Measurements from ENCODE around the gene TBC1D8.
"Not testable (repeated sequence)": the region's sequence is repeated elsewhere in the genome, so short reads cannot be mapped to it uniquely, and the experiment has no call there.

The TBC1D8 gene

DNA sequence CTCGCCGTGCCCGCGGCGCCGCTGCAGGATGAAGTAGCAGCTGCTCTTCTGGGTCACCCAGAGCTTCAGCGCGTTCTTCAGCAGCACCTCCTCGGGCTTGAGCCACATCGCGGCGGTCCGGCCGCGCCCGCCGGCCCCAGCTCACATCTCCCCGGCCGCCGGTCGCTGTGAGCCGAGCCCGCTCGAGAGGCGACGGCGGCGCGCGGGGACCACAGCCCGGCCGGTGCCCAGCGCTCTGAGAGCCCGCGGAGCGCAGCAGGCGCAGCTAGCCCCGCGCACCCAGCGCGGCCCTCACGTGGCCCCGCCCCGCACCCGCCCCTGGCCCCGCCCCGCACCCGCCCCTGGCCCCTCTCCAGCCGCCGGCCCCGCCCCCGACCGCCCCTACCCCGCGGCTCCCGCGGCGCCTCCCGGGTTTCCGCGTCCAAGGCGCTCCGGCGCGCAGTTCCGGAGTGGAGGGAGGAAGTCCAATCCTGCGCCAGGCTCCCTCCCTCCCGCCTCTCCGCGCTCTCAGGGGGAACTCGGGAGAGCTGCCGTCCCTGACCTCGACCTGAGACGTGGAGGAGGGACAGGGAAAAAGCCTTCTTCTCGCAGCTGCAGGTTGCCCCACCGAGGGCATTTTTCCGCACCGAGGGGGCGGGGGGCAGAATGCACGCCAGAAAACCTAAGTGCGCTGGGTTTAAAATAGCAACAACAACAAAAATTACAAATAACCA is at the start of gene TBC1D8:
Gene TBC1D8 (minus strand): TSS at position 237 of the 713 bp plus-strand sequence. CDS start 129 bp downstream, at position 108.
- no peak for DNase-seq (ENCODE audit: low spot score)

DNA sequence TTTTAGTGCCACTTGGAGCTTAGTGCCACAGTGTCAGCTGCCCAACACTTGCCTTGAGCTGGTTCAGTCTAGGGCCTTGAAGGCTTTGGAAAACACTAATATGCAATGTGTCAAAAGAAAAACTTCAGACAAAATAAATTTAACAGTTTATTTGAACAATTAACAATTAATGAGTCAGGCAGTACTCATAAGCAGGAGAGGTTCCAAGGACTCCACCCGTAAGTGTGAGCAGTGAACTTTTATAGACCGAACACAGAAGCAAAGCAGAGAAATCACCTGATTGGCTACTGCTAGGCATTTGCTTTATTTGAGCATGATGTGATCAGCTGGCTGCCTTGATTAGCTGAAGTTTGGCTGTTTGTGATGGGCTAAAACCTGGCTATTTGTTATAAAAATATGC is 49.5 kb upstream of the TBC1D8 start:
- DNase-seq (ENCODE audit: low spot score), result no peak

DNA sequence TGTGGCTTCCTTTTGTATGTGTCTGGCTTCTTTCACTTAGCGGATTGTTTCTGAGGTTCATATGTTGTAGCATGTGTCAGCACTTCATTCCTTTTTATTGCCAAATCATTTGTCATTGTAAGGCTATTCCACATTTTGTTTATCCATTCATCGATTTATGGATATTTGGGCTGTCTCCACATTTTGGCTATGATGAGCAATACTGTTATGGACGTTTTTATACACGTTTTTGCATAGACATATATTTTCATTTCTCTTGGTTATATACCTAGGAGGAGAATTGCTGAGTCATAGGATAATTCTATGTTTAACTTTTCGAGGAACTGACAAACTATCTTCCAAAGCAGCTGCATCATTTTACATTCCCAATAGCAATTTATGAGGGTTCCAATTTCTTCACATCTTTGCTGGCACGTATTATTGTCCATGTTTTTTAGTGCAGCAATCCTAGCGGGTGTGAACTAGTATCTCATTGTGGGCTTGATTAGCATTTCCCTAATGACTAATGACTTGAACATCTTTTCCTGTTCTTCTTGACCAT is 48.1 kb upstream of the TBC1D8 start:
- no peak for DNase-seq (ENCODE audit: low spot score)

DNA sequence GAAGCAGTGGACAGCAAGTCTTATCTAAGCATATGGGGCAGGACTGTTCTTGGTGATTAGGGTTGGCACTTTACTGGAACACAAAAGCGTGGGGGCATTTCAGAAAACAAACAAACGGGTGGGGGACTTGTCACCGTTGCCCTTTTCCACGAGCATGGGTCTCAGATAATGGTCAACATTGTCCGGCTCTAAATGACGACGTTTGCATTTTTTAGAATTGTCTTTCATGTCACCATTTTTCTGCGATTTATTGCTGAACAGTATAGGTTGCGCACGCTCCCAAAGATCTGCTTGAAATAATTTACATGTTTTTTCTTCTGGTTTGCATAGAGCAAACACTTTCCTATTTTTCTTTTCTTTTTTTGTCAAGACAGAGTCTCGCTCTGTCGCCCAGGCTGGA is 46.6 kb upstream of the TBC1D8 start:
- no peak for DNase-seq (ENCODE audit: low spot score)

DNA sequence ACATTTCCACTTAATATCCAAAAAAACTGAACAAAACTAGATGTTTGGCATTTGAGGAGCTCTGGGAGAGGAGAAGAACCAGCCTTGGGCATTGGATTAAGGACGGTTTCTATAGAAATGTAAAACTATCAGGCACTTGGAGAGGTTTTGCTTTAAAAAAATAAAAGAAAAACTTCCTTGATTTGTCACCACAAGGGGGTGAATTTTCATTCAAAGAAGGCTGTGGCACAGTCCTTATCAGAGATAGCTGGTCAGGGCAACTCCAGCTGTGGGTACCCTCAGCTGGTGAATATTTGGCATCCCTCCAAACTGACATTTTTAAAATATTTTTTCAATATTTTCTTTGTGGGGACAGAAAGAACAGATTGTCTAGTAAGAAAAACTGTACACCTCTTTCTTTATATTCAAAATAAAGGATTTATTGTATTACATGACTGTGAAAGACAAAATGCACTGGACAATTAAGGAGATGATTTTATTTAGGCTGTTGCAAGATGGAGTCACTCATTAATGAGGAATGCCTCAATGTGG is 46.1 kb upstream of the TBC1D8 start:
- peak; percentile 13 for DNase-seq (ENCODE audit: low spot score)

DNA sequence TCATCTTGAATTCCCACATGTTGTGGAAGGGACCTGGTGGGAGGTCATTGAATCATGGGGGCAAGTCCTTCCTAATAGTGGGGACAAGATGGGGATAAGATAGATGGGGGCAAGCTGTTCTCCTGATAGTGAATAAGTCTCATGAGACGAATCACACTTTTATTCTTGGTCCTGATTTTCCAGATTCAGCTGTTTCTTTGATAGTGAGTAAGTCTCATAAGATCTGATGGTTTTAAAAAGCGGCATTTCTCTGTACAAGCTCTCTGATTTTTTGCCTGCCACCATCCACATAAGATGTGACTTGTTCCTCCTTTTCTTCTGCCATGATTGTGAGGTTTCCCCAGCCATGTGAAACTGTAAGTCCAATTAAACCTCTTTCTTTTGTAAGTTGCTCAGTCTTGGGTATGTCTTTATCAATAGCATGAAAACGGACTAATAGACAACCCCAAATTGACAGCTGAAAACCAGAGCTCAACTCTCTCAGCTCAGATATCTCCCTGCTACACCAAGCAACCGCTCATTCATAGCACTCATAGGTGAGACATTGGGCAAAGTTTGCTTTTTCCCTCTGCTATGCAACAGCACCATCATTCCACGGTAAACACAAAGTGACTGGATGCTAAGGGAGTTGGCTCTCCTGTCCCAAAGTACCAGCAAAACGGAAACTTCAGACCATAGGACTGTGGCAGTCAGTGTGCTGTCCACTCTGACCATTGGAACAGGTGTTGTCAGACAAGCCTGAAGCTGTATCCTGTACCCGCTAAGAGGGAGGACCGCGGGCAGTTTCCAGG is 44.9 kb upstream of the TBC1D8 start:
- no peak for DNase-seq (ENCODE audit: low spot score)

DNA sequence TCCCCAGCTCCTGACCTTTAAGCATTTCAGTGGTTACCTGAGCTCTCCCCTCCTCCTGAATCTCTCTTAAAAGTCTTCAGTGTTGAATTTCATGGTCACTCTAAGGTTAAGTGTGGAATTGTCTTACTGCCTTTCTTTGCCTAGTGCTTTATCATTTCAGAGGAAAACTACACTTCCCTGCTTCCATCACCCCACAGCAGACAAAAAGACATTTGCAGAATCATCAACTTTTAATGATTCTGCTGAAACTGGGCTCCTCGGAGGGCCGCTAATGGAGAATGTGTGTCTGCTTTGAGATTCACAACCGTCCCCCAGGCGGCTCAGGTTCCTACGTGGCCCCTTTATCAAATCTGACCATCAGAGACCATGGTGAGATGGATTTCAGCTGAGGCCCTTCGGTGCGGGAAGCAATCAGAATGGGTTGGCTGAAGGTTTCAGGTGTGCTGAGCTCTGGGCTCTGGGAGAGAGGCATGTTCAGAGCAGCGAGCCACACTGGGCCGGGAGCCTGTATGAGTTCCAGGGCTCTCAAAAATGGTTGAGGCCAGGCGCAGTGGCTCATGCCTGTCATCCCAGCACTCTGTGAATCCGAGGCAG is 41.9 kb upstream of the TBC1D8 start:
- DNase-seq (ENCODE audit: low spot score), result no peak

DNA sequence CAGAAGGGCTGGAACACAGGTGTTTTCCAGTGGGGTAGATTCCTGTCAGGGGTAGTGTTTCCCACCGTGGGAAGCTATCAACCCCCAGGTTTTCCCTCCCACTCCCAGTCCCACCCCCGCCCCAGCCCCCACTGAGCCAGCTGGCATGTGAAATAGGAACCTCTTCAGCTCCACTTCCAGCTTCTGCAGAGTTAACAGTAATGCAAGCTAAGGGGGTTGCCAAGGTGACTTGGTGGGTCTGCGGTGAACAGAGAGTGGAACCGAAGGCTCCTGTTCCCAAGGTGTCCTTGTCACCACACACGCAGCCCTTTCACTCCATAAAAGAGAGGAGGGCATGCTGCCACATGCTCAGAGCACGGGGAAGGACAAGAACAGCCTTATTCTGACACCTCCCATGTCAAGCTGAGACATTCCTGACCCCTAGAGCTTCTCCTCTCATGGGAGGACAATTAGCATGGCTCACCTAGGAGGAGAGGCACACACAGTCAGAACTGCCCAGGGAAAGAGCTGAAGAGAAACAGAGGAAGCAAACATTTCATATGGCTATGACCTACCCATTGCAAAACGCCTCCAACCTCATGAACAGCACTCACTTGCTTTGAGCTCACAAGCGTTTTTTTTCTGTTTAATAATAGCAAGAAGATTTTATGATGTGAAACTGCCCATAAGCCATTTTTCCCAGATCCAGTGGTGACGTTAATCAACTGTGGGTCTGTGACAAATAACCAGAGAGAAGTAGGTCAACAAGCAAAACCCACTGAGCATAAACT is 39.8 kb upstream of the TBC1D8 start:
- no peak for DNase-seq (ENCODE audit: low spot score)

DNA sequence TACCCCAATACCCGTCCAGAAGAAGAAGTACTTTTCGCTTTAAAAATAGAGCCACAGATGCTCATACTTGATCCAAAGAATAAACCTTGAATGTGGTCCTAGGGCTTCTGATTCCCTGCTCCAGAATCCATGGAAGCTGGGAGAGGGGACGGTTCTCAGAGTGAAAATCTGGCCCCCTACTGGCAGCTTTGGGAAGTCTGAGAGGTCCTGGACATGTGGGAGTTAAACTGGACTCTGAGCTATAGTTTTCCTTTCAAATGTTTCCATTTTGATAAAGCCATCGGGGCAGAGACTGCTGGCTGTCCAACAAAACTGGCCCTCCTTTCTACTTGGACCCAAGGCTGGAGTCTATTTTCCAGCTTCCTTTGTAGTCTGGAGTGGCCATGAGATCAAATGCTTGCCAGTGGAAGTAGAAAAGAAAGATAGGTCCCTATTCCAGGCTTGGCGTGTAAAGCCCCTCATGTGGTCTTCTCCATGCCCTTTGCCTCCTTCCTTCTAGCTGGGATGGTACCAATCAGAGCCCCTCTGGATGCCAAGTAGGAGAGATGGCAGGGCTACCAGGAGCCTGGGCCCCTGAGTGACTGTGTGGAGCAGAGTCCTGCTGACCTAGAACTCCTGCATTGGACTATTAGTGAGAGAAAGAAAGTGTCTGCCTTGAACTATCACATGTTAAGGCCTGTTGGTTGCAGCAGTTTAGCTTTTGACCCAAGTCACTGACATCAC is 37.7 kb upstream of the TBC1D8 start:
- no peak for DNase-seq (ENCODE audit: low spot score)

DNA sequence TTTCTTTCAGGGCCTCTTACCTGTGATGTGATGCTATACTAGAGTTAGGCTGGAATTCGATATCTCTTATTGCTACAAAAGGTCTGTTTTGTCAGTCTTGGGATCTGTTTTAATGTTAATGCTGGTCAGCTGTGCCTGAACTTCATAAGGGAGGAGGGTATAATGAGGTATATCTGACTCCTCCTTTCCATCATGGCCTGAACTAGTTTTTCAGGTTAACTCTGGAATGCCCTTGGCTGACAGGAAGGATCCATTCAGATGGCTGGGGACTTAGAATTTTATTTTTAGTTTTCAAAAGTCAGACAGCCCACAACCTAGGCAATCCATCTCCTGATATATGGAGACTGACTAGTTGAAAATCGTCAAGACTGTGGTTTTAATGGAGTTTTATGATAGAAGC is 35.9 kb upstream of the TBC1D8 start:
- DNase-seq (ENCODE audit: low spot score), result no peak

DNA sequence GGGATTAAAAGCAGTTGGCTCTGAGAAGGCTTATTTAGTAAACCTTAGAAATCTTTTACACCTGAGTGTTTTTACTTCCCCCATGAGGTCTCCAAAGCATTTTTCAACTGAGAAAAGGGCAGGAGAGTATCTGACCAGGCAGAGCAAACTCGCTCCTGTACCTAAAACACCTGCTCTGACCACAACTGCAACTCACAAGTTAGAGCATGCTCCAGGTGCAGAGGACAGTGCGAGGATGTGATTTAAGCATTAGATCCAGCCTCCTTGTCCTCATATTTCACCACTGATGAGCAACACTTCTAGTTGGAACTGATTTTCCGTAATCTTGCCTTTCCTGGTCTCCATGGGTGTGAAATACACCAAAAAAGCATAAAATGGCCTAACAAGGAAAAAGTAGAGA is 34.5 kb upstream of the TBC1D8 start:
- no peak for DNase-seq (ENCODE audit: low spot score)

DNA sequence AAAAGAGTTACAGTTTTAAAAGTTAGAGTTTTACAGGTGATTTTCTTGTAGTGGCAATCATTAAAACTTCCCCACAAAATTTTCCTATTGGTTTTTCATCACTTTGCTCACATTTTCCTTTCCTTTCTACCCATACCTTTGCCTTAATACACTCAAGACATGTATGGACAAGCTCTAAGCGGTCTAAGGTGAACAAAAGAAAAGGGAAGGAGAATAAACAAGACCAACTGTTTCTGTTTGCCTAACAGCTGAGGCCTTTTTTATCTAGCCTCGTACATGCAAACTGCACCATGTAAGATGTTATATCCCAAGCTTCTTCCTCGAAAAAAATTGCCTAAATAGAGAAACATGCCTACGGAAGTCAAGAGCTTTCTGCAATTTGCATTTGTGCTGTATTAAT is 33.9 kb upstream of the TBC1D8 start:
- DNase-seq (ENCODE audit: low spot score), result no peak

DNA sequence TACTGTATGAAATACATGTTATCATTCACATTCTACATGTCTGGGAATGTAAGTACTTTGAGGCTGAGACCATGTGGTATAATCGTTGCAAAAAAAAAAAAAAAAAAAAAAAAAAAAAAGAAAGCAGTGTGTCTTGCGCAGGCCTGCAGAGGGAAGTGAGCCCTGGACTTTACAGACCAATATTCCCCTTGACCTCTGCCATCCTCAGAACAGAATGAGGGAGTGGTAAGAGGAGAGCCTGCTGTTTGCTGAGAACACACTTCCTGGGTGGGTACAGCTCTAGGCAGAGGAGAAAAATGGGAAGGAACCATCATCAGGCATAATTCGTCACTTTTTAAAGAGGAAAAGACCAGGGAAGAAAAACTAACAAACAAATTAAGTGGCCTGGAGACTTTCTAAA is 28.8 kb upstream of the TBC1D8 start:
- no peak for DNase-seq (ENCODE audit: low spot score)

DNA sequence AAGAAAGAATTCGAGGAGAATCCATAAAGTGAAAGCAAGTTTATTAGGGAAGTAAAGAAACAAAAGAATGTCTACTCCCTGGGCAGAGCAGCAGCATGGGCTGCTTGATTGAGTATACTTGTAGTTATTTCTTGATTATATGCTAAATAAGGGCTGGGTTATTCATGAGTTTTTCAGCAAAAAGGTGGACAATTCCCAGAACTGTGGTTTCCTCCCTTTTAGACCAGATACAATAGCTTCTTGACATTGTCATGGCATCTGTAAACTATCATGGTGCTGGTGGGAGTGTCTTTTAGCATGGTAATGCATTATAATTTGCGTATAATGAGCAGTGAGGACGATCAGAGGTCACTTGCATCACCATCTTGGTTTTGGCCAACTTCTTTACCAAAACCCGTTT is 25.6 kb upstream of the TBC1D8 start:
- no peak for DNase-seq (ENCODE audit: low spot score)

DNA sequence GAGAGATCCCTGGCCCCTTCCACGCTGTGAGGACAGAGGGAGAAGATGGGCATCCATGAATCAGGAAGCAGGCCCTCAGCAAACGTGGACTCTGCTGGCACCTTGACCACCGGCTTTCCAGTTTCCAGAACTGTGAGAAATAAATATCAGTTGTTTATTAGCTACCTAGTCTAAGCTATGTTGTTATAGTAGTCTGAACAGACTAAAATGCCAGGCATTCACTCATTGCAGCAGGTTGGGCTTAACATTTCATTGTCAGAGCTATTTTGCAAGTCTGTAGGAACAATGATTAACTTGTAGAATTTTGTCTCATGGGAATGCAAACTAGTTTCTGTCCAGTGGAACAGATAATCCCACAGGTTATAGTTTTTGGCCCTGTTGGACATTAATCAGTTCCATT is 24.8 kb upstream of the TBC1D8 start:
- no peak for DNase-seq (ENCODE audit: low spot score)

DNA sequence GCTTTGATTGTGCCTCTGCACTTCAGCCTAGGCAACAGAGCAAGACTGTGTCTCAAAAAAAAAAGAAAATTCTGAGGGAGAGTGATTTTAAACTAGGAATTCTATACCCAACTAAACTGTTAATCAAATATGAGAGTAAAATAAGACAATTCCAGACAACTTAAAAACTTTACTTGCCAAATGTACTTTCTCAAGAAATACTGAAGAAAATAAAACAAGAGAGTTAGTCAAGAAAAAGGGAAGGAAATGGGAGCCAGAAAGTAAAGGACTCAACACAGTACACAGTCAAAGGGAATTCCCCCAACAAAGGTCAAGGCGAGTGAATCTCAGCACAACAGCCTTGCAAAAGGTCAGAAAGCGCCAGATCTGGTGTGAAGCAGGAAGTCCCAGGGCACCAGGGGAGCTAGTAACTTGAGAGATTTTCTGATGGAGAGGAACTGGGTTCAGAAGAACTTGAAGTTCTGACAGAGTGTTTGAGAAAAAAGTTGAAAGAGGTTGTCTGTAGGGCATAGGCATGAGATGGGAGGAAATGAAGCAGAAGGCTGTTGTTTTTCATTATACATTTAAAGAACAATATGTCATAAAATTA is 22.6 kb upstream of the TBC1D8 start:
- no peak for DNase-seq (ENCODE audit: low spot score)

DNA sequence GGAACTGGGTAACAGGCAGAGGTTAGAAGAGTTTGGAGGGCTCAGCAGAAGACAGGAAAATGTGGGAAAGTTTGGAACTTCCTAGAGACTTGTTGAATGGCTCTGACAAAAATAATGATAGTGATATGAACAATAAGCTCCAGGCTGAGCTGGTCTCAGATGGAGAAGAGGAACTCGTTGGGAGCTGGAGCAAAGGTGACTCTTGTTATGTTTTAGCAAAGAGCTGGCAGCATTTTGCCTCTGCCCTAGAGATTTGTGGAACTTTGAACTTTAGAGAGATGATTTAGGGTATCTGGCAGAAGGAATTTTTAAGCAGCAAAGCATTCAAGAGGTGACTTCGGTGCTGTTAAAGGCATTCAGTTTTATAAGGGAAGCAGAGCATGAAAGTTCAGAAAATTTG is 18.6 kb upstream of the TBC1D8 start:
- DNase-seq (ENCODE audit: low spot score), result not testable (repeated sequence)

DNA sequence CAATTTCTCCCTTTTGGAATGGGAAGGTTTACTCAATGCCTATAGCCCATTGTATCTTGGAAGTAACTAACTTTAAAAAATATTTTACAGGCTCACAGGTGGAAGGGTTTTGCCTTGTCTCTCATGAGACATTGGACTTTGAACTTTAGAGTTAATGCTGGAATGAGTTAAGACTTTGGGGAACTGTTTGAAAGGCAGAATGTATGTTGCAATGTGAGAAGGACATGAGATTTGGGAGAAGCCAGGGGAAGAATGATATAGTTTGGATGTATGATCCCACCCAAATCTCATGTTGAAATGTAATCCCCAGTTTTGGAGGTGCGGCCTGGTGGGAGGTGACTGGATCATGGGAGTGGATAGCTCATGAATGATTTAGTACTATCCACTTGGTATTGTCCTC is 17.5 kb upstream of the TBC1D8 start:
- no peak for DNase-seq (ENCODE audit: low spot score)

DNA sequence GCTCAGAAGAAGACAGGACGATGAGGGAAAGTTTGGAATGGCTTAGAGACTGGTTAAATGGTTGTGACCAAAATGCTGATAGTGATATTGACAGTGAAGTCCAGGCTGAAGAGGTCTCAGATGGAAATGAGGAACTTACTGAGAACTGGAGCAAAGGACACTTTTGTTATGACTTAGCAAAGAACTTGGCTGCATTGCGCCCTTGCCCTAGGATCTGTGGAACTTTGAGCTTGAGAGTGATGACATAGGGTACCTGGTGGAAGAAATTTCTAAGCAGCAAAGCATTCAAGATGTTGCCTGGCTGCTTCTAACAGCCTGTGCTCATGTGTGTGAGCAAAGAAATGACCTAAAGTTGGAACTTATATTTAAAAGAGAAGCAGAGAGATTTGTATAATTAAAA is 16.4 kb upstream of the TBC1D8 start:
- DNase-seq (ENCODE audit: low spot score), result not testable (repeated sequence)

DNA sequence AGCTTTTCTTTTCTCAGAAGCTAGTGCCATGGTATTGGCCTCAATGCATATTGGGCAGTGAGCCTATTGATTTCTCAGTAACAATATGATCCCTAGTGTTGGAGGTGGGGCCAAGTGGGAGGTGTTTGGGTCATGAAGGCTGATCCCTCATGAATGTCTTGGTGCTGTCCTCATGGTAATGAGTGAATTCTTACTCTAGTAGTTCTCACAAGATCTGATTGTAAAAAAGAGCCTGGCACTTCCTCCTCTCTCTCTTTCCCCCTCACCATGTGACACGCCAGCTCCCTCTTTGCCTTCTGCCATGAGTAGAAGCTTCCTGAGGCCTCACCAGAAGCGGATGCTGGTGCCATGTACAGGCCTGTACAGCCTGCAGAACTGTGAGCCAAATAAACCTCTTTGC is 12.8 kb upstream of the TBC1D8 start:
- DNase-seq (ENCODE audit: low spot score), result no peak
